ENCODE data around the gene ERMP1.
"Not testable (repeated sequence)": the region's sequence is repeated elsewhere in the genome, so short reads cannot be mapped to it uniquely, and the experiment has no call there.

ERMP1 gene

GRCh38 chr9:5832538-5833529 is at the start of gene ERMP1:
Gene ERMP1, minus strand, starts transcription at chr9:5833117. Its CDS starts 90 bp downstream, at chr9:5833027.
- DNase-seq (ENCODE audit: low spot score): peak; percentile 86

GRCh38 chr9:5882244-5883012 is 49.5 kb upstream of the ERMP1 start:
- DNase-seq (ENCODE audit: low spot score): not testable (repeated sequence)

- peak; percentile 79 for DNase-seq (ENCODE audit: low spot score)
Observed at GRCh38 chr9:5879419-5880181, 46.7 kb upstream of the ERMP1 start.

- DNase-seq (ENCODE audit: low spot score): peak; percentile 5
Observed at GRCh38 chr9:5876711-5877110, 43.8 kb upstream of the ERMP1 start.

- no peak for DNase-seq (ENCODE audit: low spot score)
Observed at GRCh38 chr9:5876026-5876425, 43.1 kb upstream of the ERMP1 start.

- DNase-seq (ENCODE audit: low spot score): no peak
Observed at GRCh38 chr9:5874048-5874447, 41.1 kb upstream of the ERMP1 start.

GRCh38 chr9:5873439-5873838 is 40.5 kb upstream of the ERMP1 start:
- no peak for DNase-seq (ENCODE audit: low spot score)

- no peak for DNase-seq (ENCODE audit: low spot score)
Observed at GRCh38 chr9:5872511-5872910, 39.6 kb upstream of the ERMP1 start.

GRCh38 chr9:5871785-5872184 is 38.9 kb upstream of the ERMP1 start:
- DNase-seq (ENCODE audit: low spot score): no peak

GRCh38 chr9:5870691-5871090 is 37.8 kb upstream of the ERMP1 start:
- no peak for DNase-seq (ENCODE audit: low spot score)

- no peak for DNase-seq (ENCODE audit: low spot score)
Observed at GRCh38 chr9:5870020-5870339, 37.1 kb upstream of the ERMP1 start.

- peak; percentile 19 for DNase-seq (ENCODE audit: low spot score)
Observed at GRCh38 chr9:5869315-5870019, 36.5 kb upstream of the ERMP1 start.

GRCh38 chr9:5868235-5868634 is 35.3 kb upstream of the ERMP1 start:
- DNase-seq (ENCODE audit: low spot score): no peak

- no peak for DNase-seq (ENCODE audit: low spot score)
Observed at GRCh38 chr9:5866685-5867084, 33.8 kb upstream of the ERMP1 start.

- DNase-seq (ENCODE audit: low spot score): no peak
Observed at GRCh38 chr9:5866272-5866671, 33.4 kb upstream of the ERMP1 start.

- no peak for DNase-seq (ENCODE audit: low spot score)
Observed at GRCh38 chr9:5864446-5864845, 31.5 kb upstream of the ERMP1 start.

GRCh38 chr9:5863092-5863746 is 30.3 kb upstream of the ERMP1 start:
- DNase-seq (ENCODE audit: low spot score): no peak

- no peak for DNase-seq (ENCODE audit: low spot score)
Observed at GRCh38 chr9:5858833-5859232, 25.9 kb upstream of the ERMP1 start.

- no peak for DNase-seq (ENCODE audit: low spot score)
Observed at GRCh38 chr9:5857928-5858327, 25.0 kb upstream of the ERMP1 start.

- no peak for DNase-seq (ENCODE audit: low spot score)
Observed at GRCh38 chr9:5854063-5854790, 21.3 kb upstream of the ERMP1 start.

All from RKO (cell line).